Liver (tissue), 9 donors: ENCODE data around the gene TESPA1. TPM values are rescaled to one million over a fixed set of nuclear protein-coding genes. Genes with fewer than 3 reads are reported as not detected.

Experiments
- DNase-seq: peaks from one replicate; pipeline ENCODE4 v3.0.0-alpha.2; 2017; ENCODE audit warnings: low spot score
- H3K27ac ChIP-seq, 2 donors: one replicate each; pipeline ENCODE4 v1.7.0; 2013; ENCODE audit warnings: inconsistent platforms in 2 of 2, low read length in 2 of 2, control low read depth in 1 of 2, low read depth in 1 of 2, mild to moderate bottlenecking in 1 of 2
- H3K27me3 ChIP-seq, 4 donors: one replicate each; pipeline versions ENCODE4 v1.6.1 to v1.7.0; 2013; ENCODE audit warnings: low read length in 3 of 4, inconsistent platforms in 1 of 4, mild to moderate bottlenecking in 1 of 4, moderate library complexity in 1 of 4; ENCODE audit not compliant: control insufficient read depth in 4 of 4, insufficient read depth in 4 of 4
- H3K36me3 ChIP-seq, 4 donors: one replicate each; pipeline versions ENCODE4 v1.6.1 to v1.7.0; 2013; ENCODE audit warnings: low read length in 3 of 4, mild to moderate bottlenecking in 3 of 4, low read depth in 1 of 4, moderate library complexity in 1 of 4; ENCODE audit not compliant: control insufficient read depth in 4 of 4, insufficient read depth in 3 of 4
- H3K4me1 ChIP-seq, 4 donors: one replicate each; pipeline versions ENCODE4 v1.6.1 to v1.7.0; 2013; ENCODE audit warnings: low read length in 3 of 4, mild to moderate bottlenecking in 3 of 4, moderate library complexity in 1 of 4; ENCODE audit not compliant: control insufficient read depth in 4 of 4, insufficient read depth in 4 of 4
- H3K4me3 ChIP-seq, 3 donors: one replicate each; pipeline versions ENCODE4 v1.6.1 to v1.7.0; 2013; ENCODE audit warnings: low read length in 3 of 3, control low read depth in 1 of 3, low read depth in 1 of 3, mild to moderate bottlenecking in 1 of 3
- H3K9ac ChIP-seq, 2 donors: one replicate each; pipeline ENCODE4 v1.7.0; 2013; ENCODE audit warnings: low read length in 2 of 2, mild to moderate bottlenecking in 2 of 2, moderate library complexity in 2 of 2, control low read depth in 1 of 2, low read depth in 1 of 2
- H3K9me3 ChIP-seq, 4 donors: one replicate each; pipeline versions ENCODE4 v1.6.1 to v1.7.0; 2013; ENCODE audit warnings: low read length in 3 of 4; ENCODE audit not compliant: control insufficient read depth in 4 of 4
- ATF3 ChIP-seq: IDR thresholded peaks from 2 replicates; pipeline ENCODE4 v1.6.1; 2016; ENCODE audit warnings: antibody characterized with exemption
- CTCF ChIP-seq: fragments of 150-350 bp; IDR thresholded peaks from 2 replicates; pipeline ENCODE4 v1.5.1; 2017; ENCODE audit warnings: improper control_type of control experiment, low read depth, low read length; ENCODE audit not compliant: missing input control
- EGR1 ChIP-seq, 2 donors: IDR thresholded peaks; 2 replicates each; pipeline ENCODE4 v1.6.1; 2016 to 2018; ENCODE audit warnings: antibody characterized with exemption in 2 of 2, low read depth in 2 of 2
- FOXA1 ChIP-seq: IDR thresholded peaks from 2 replicates; pipeline ENCODE4 v1.6.1; 2016; ENCODE audit warnings: antibody characterized with exemption
- GABPA ChIP-seq, 2 donors: IDR thresholded peaks in 1 of 2; conservative IDR thresholded peaks in 1 of 2; 2 replicates each; pipeline ENCODE4 v1.6.1; 2016; ENCODE audit warnings: antibody characterized with exemption in 2 of 2, mild to moderate bottlenecking in 1 of 2, moderate library complexity in 1 of 2
- HNF4A ChIP-seq, 2 donors: conservative IDR thresholded peaks; 2 replicates each; pipeline ENCODE4 v1.6.1; 2016; ENCODE audit warnings: antibody characterized with exemption in 2 of 2, mild to moderate bottlenecking in 2 of 2
- HNF4G ChIP-seq: IDR thresholded peaks from 2 replicates; pipeline ENCODE4 v1.6.1; 2016; ENCODE audit warnings: antibody characterized with exemption
- MAX ChIP-seq: IDR thresholded peaks from 2 replicates; pipeline ENCODE4 v1.6.1; 2016; ENCODE audit warnings: antibody characterized with exemption
- NR2F2 ChIP-seq: IDR thresholded peaks from 2 replicates; pipeline ENCODE4 v1.6.1; 2016; ENCODE audit warnings: antibody characterized with exemption
- RAD21 ChIP-seq, 2 donors: IDR thresholded peaks; 2 replicates each; pipeline ENCODE4 v1.6.1; 2016; ENCODE audit warnings: antibody characterized with exemption in 2 of 2, mild to moderate bottlenecking in 2 of 2
- REST ChIP-seq: IDR thresholded peaks from 2 replicates; pipeline ENCODE4 v1.6.1; 2016; ENCODE audit warnings: antibody characterized with exemption, mild to moderate bottlenecking
- RXRA ChIP-seq, 2 donors: IDR thresholded peaks; 2 replicates each; pipeline ENCODE4 v1.6.1; 2017 to 2018; ENCODE audit warnings: antibody characterized with exemption in 2 of 2, mild to moderate bottlenecking in 1 of 2
- SP1 ChIP-seq: IDR thresholded peaks from 2 replicates; pipeline ENCODE4 v1.6.1; 2018; ENCODE audit warnings: antibody characterized with exemption, mild to moderate bottlenecking
- TAF1 ChIP-seq: conservative IDR thresholded peaks from 2 replicates; pipeline ENCODE4 v1.6.1; 2016; ENCODE audit warnings: antibody characterized with exemption, mild to moderate bottlenecking
- YY1 ChIP-seq: IDR thresholded peaks from 2 replicates; pipeline ENCODE4 v1.6.1; 2016; ENCODE audit warnings: antibody characterized with exemption, mild to moderate bottlenecking
- ZBTB33 ChIP-seq: IDR thresholded peaks from 2 replicates; pipeline ENCODE4 v1.6.1; 2016; ENCODE audit warnings: antibody characterized with exemption
- WGBS: extraction: QIAGEN DNeasy Blood & Tissue Kit; methylation state at CpG from one replicate; pipeline ENCODE4 v1.1.7; 2013; 5-methylcytosine and 5-hydroxymethylcytosine counted together
- polyA plus RNA-seq, 2 donors: library from polyadenylated mRNA; stranded (reverse) in 1 of 2; unstranded in 1 of 2; fragments of 200-250 nt in 1 of 2; fragments of >200 nt in 1 of 2; fragmentation: Nextera tagmentation in 1 of 2; extraction: Ambion mirVana in 1 of 2; gene quantifications; one replicate each; pipeline versions ENCODE4 v1.2.1 to v1.2.3, GENCODE V29; 2013 to 2015
- total RNA-seq, 2 donors: library from RNA; depleted of rRNA; stranded (reverse); fragments of >200 nt; gene quantifications; one replicate each; pipeline ENCODE4 v1.2.3, GENCODE V29; 2014
- donor health status: healthy.
- donor health status: healthy.
- donor health status: healthy.
- donor health status: healthy.
- donor health status: healthy.

TESPA1 gene
- total and polyA plus RNA-seq, 4 donors, result 0.10 to 3.2 (median 0.42) TPM

GRCh38 chr12:54937929-54938328 is 46.6 kb downstream of the TESPA1 start:
- H3K4me3 ChIP-seq, result no peak overlapping the region
- H3K4me1 ChIP-seq, result no peaks in the 10 kb centered on the region
- H3K9me3 ChIP-seq, result no peaks in the 10 kb centered on the region
- H3K27me3 ChIP-seq, result no peaks in the 10 kb centered on the region
- DNase-seq, result no peak
- no peak overlapping the region for H3K9ac ChIP-seq
- H3K27ac ChIP-seq, result no peak overlapping the region
- 69% methylated on average over 2 of the region's 2 CpGs for WGBS
- H3K36me3 ChIP-seq, result no peaks in the 10 kb centered on the region
- TF ChIP-seq FOXA1 (no peak), ZBTB33 (no peak), HNF4A (conservative IDR thresholded peaks at IDR 0.05) (no peak)

- Histone ChIP-seq H3K4me1 (no peaks in the 10 kb centered on the region), H3K27me3 (no peaks in the 10 kb centered on the region), H3K4me3 (no peak overlapping the region), H3K36me3 (no peaks in the 10 kb centered on the region), H3K27ac (no peak overlapping the region), H3K9me3 (no peaks in the 10 kb centered on the region), H3K9ac (no peak overlapping the region)
- no peak for DNase-seq
- no peak for TF ChIP-seq YY1
- TF ChIP-seq ATF3, result no peak
- no peak for TF ChIP-seq TAF1
- no peak for TF ChIP-seq HNF4A (conservative IDR thresholded peaks at IDR 0.05)
- no peak for TF ChIP-seq CTCF
- no peak for TF ChIP-seq SP1
- no peak for TF ChIP-seq HNF4G
- no peak for TF ChIP-seq RAD21 (IDR thresholded peaks at IDR 0.05)
- TF ChIP-seq EGR1 (IDR thresholded peaks at IDR 0.05; ENCODE audit: low read depth in 2 of 2), result no peak
- TF ChIP-seq NR2F2, result no peak
- TF ChIP-seq FOXA1, result no peak
- no peak for TF ChIP-seq GABPA (IDR thresholded peaks at IDR 0.05 in 1 of 2, conservative IDR thresholded peaks at IDR 0.05 in 1 of 2)
- TF ChIP-seq REST, result no peak
- no peak for TF ChIP-seq ZBTB33
- TF ChIP-seq MAX, result no peak
- TF ChIP-seq RXRA (IDR thresholded peaks at IDR 0.05), result no peak
Measured at GRCh38 chr12:54937376-54937775, 47.2 kb downstream of the TESPA1 start.
